Liver (tissue), 9 donors: ENCODE data around the gene MBP. TPM values are rescaled to one million over a fixed set of nuclear protein-coding genes. Genes with fewer than 3 reads are reported as not detected.

Source experiments
- DNase-seq: peaks from one replicate; pipeline ENCODE4 v3.0.0-alpha.2; 2017; ENCODE audit warnings: low spot score
- H3K27ac ChIP-seq, 2 donors: one replicate each; pipeline ENCODE4 v1.7.0; 2013; ENCODE audit warnings: inconsistent platforms in 2 of 2, low read length in 2 of 2, control low read depth in 1 of 2, low read depth in 1 of 2, mild to moderate bottlenecking in 1 of 2
- H3K27me3 ChIP-seq, 4 donors: one replicate each; pipeline versions ENCODE4 v1.6.1 to v1.7.0; 2013; ENCODE audit warnings: low read length in 3 of 4, inconsistent platforms in 1 of 4, mild to moderate bottlenecking in 1 of 4, moderate library complexity in 1 of 4; ENCODE audit not compliant: control insufficient read depth in 4 of 4, insufficient read depth in 4 of 4
- H3K36me3 ChIP-seq, 4 donors: one replicate each; pipeline versions ENCODE4 v1.6.1 to v1.7.0; 2013; ENCODE audit warnings: low read length in 3 of 4, mild to moderate bottlenecking in 3 of 4, low read depth in 1 of 4, moderate library complexity in 1 of 4; ENCODE audit not compliant: control insufficient read depth in 4 of 4, insufficient read depth in 3 of 4
- H3K4me1 ChIP-seq, 4 donors: one replicate each; pipeline versions ENCODE4 v1.6.1 to v1.7.0; 2013; ENCODE audit warnings: low read length in 3 of 4, mild to moderate bottlenecking in 3 of 4, moderate library complexity in 1 of 4; ENCODE audit not compliant: control insufficient read depth in 4 of 4, insufficient read depth in 4 of 4
- H3K4me3 ChIP-seq, 3 donors: one replicate each; pipeline versions ENCODE4 v1.6.1 to v1.7.0; 2013; ENCODE audit warnings: low read length in 3 of 3, control low read depth in 1 of 3, low read depth in 1 of 3, mild to moderate bottlenecking in 1 of 3
- H3K9ac ChIP-seq, 2 donors: one replicate each; pipeline ENCODE4 v1.7.0; 2013; ENCODE audit warnings: low read length in 2 of 2, mild to moderate bottlenecking in 2 of 2, moderate library complexity in 2 of 2, control low read depth in 1 of 2, low read depth in 1 of 2
- H3K9me3 ChIP-seq, 4 donors: one replicate each; pipeline versions ENCODE4 v1.6.1 to v1.7.0; 2013; ENCODE audit warnings: low read length in 3 of 4; ENCODE audit not compliant: control insufficient read depth in 4 of 4
- ATF3 ChIP-seq: IDR thresholded peaks from 2 replicates; pipeline ENCODE4 v1.6.1; 2016; ENCODE audit warnings: antibody characterized with exemption
- EGR1 ChIP-seq, 2 donors: IDR thresholded peaks; 2 replicates each; pipeline ENCODE4 v1.6.1; 2016 to 2018; ENCODE audit warnings: antibody characterized with exemption in 2 of 2, low read depth in 2 of 2
- FOXA2 ChIP-seq: IDR thresholded peaks from 2 replicates; pipeline ENCODE4 v1.6.1; 2016; ENCODE audit warnings: antibody characterized with exemption
- GABPA ChIP-seq, 2 donors: IDR thresholded peaks in 1 of 2; conservative IDR thresholded peaks in 1 of 2; 2 replicates each; pipeline ENCODE4 v1.6.1; 2016; ENCODE audit warnings: antibody characterized with exemption in 2 of 2, mild to moderate bottlenecking in 1 of 2, moderate library complexity in 1 of 2
- HNF4A ChIP-seq, 2 donors: conservative IDR thresholded peaks; 2 replicates each; pipeline ENCODE4 v1.6.1; 2016; ENCODE audit warnings: antibody characterized with exemption in 2 of 2, mild to moderate bottlenecking in 2 of 2
- JUND ChIP-seq, 2 donors: IDR thresholded peaks; 2 replicates each; pipeline ENCODE4 v1.6.1; 2016; ENCODE audit warnings: antibody characterized with exemption in 2 of 2
- RAD21 ChIP-seq, 2 donors: IDR thresholded peaks; 2 replicates each; pipeline ENCODE4 v1.6.1; 2016; ENCODE audit warnings: antibody characterized with exemption in 2 of 2, mild to moderate bottlenecking in 2 of 2
- TAF1 ChIP-seq: conservative IDR thresholded peaks from 2 replicates; pipeline ENCODE4 v1.6.1; 2016; ENCODE audit warnings: antibody characterized with exemption, mild to moderate bottlenecking
- YY1 ChIP-seq: IDR thresholded peaks from 2 replicates; pipeline ENCODE4 v1.6.1; 2016; ENCODE audit warnings: antibody characterized with exemption, mild to moderate bottlenecking
- WGBS: extraction: QIAGEN DNeasy Blood & Tissue Kit; methylation state at CpG from one replicate; pipeline ENCODE4 v1.1.7; 2013; 5-methylcytosine and 5-hydroxymethylcytosine counted together
- polyA plus RNA-seq, 2 donors: library from polyadenylated mRNA; stranded (reverse) in 1 of 2; unstranded in 1 of 2; fragments of 200-250 nt in 1 of 2; fragments of >200 nt in 1 of 2; fragmentation: Nextera tagmentation in 1 of 2; extraction: Ambion mirVana in 1 of 2; gene quantifications; one replicate each; pipeline versions ENCODE4 v1.2.1 to v1.2.3, GENCODE V29; 2013 to 2015
- total RNA-seq, 2 donors: library from RNA; depleted of rRNA; stranded (reverse); fragments of >200 nt; gene quantifications; one replicate each; pipeline ENCODE4 v1.2.3, GENCODE V29; 2014
- TF ChIP-seq, protein P1 (sequence below): fragments of 150-350 bp; IDR thresholded peaks from 2 replicates; pipeline ENCODE4 v1.5.1; 2017; ENCODE audit warnings: improper control_type of control experiment, low read depth, low read length; ENCODE audit not compliant: missing input control
- TF ChIP-seq, protein P2 (sequence below): IDR thresholded peaks from 2 replicates; pipeline ENCODE4 v1.6.1; 2016; ENCODE audit warnings: antibody characterized with exemption, mild to moderate bottlenecking
- donor health status: healthy.
- donor health status: healthy.
- donor health status: healthy.
- donor health status: healthy.
- donor health status: healthy.

The MBP gene
- total and polyA plus RNA-seq, 4 donors: 9.7 to 23.3 (median 17.7) TPM

DNA sequence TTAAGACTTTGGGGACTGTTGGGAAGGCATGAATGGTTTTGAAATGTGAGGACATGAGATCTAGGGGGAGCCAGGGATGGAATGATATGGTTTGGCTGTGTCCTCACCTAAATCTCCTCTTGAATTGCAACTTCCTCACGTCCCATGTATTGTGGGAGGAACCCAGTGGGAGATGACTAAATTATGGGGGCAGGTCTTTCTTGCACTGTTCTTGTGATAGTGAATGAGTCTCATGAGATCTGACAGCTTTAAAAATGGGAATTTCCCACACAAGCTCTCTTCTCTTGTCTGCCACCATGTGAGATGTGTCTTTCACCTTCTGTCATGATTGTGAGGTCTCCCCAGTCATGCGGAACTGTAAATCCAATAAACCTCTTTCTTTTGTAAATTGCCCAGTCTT lies 11.5 kb upstream of the MBP start:
- Histone ChIP-seq H3K9ac (no peak overlapping the region), H3K9me3 (peaks cover 0 to 2% (median 0%) of the 10 kb centered on the region in 4 donors), H3K27me3 (no peaks in the 10 kb centered on the region), H3K27ac (no peak overlapping the region), H3K4me1 (peaks cover 4 to 21% (median 12%) of the 10 kb centered on the region in 4 donors), H3K36me3 (no peaks in the 10 kb centered on the region), H3K4me3 (no peak overlapping the region)
- no peak for TF ChIP-seq YY1
- TF ChIP-seq EGR1 (IDR thresholded peaks at IDR 0.05; ENCODE audit: low read depth in 2 of 2): no peak
- TF ChIP-seq GABPA (IDR thresholded peaks at IDR 0.05 in 1 of 2, conservative IDR thresholded peaks at IDR 0.05 in 1 of 2): no peak
- TF ChIP-seq ATF3: no peak
- 93% methylated on average over 2 of the region's 2 CpGs for WGBS
- DNase-seq: no peak

DNA sequence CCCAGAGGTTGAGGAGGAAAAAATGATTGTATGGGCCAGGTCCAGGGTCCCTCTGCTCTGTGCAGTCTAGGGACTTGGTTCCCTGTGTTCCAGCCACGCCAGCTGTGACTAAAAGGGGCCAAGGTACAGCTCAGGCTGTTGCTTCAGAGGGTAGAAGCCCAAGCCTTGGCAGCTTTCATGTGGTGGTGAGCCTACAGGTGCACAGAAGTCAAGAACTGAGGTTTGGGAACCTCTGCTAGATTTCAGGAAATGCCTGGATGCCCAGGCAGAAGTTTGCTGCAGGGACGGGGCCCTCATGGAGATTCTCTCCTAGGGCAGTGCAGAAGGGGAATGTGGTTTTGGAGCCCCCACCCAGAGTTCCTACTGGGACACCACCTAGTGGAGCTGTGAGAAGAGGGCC lies 10.6 kb upstream of the MBP start:
- H3K4me1 ChIP-seq: peaks cover 5 to 28% (median 18%) of the 10 kb centered on the region in 4 donors
- TF ChIP-seq, protein P1, sequence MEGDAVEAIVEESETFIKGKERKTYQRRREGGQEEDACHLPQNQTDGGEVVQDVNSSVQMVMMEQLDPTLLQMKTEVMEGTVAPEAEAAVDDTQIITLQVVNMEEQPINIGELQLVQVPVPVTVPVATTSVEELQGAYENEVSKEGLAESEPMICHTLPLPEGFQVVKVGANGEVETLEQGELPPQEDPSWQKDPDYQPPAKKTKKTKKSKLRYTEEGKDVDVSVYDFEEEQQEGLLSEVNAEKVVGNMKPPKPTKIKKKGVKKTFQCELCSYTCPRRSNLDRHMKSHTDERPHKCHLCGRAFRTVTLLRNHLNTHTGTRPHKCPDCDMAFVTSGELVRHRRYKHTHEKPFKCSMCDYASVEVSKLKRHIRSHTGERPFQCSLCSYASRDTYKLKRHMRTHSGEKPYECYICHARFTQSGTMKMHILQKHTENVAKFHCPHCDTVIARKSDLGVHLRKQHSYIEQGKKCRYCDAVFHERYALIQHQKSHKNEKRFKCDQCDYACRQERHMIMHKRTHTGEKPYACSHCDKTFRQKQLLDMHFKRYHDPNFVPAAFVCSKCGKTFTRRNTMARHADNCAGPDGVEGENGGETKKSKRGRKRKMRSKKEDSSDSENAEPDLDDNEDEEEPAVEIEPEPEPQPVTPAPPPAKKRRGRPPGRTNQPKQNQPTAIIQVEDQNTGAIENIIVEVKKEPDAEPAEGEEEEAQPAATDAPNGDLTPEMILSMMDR: no peak
- TF ChIP-seq HNF4A (conservative IDR thresholded peaks at IDR 0.05) (peak in 1 of 2 donors; percentile 50), RAD21 (IDR thresholded peaks at IDR 0.05) (no peak)
- H3K4me3 ChIP-seq: no peak overlapping the region
- no peak overlapping the region for H3K27ac ChIP-seq
- H3K36me3 ChIP-seq: no peaks in the 10 kb centered on the region
- WGBS: 77% methylated on average over 2 of the region's 2 CpGs
- no peaks in the 10 kb centered on the region for H3K27me3 ChIP-seq
- peaks cover 0 to 2% (median 0%) of the 10 kb centered on the region in 4 donors for H3K9me3 ChIP-seq
- no peak overlapping the region for H3K9ac ChIP-seq
- DNase-seq: no peak

DNA sequence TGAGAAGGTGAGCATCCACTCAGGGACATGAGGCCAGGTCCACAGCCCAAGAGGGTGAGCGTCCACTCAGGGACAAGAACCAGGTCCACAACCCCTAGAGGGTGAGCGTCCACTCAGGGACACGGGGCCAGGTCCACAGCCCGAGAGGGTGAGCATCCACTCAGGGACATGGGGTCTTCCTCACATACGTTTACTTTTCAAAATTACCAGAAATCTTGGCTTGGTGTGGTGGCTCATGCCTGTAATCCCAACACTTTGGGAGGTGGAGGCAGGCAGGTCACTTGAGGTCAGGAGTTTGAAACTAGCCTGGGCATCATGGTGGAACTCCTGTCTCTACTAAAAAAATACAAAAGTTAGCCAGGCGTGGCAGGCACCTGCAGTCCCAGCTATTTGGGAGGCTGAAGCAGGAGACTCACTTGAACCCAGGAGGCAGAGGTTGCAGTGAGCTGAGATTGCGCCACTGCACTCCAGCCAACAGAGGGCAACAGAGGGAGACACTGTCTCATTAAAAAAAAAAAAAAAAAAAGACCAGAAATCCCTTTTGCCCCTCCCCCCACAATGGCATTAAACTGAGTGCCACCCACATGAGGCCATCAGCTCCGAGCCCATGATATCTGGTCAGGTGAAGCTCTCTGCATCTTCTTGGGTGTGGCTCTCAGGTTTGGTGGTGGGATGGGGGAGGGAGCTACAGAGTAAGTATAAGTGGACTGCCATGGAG lies 9.0 kb upstream of the MBP start:
- peaks cover 9 to 36% (median 24%) of the 10 kb centered on the region in 4 donors for H3K4me1 ChIP-seq

DNA sequence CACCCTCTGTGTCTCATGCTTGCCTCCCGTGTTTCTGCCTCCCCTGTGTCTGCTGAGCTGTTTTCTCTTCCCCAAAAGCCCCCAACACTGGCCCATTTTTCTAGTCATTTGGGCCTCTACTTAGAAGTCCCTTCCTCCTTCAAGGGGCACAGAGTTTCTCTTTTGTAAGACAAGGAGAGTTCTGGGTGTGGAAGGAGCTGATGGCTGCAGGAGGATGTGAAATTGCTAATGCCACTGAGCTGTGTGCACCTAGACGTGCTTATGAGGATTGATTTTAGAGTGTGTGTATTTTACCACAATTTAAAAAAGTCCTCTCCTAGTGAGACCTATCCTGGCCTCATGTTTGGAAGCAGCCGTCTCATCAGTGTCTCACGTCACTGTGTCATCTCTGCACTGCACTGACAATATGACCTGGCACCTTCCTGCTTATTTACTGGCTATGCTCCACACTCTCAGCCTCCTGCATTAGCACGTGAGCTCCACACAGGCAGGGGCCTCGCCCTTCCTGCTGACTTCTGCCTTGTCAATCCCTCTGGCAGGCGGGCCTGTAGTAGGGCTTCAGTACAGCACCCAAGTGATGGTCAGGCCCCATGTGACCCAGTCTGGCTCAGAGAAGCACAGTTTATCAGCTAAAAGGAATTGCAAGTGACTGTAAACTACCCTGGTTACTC lies 8.0 kb upstream of the MBP start:
- Histone ChIP-seq H3K9ac (no peak overlapping the region), H3K4me1 (peaks cover 9 to 36% (median 24%) of the 10 kb centered on the region in 4 donors), H3K36me3 (no peaks in the 10 kb centered on the region), H3K9me3 (peaks cover 0 to 2% (median 0%) of the 10 kb centered on the region in 4 donors), H3K27me3 (no peaks in the 10 kb centered on the region), H3K27ac (no peak overlapping the region), H3K4me3 (no peak overlapping the region)
- DNase-seq: peak; percentile 30
- WGBS: 43% methylated on average over 7 of the region's 7 CpGs
- no peak for TF ChIP-seq RAD21 (IDR thresholded peaks at IDR 0.05)
- TF ChIP-seq HNF4A (conservative IDR thresholded peaks at IDR 0.05): peak in 1 of 2 donors; percentile 49
- peak; percentile 49 for TF ChIP-seq FOXA2
- TF ChIP-seq, protein P1: no peak
- TF ChIP-seq TAF1: no peak
- TF ChIP-seq, protein P2, sequence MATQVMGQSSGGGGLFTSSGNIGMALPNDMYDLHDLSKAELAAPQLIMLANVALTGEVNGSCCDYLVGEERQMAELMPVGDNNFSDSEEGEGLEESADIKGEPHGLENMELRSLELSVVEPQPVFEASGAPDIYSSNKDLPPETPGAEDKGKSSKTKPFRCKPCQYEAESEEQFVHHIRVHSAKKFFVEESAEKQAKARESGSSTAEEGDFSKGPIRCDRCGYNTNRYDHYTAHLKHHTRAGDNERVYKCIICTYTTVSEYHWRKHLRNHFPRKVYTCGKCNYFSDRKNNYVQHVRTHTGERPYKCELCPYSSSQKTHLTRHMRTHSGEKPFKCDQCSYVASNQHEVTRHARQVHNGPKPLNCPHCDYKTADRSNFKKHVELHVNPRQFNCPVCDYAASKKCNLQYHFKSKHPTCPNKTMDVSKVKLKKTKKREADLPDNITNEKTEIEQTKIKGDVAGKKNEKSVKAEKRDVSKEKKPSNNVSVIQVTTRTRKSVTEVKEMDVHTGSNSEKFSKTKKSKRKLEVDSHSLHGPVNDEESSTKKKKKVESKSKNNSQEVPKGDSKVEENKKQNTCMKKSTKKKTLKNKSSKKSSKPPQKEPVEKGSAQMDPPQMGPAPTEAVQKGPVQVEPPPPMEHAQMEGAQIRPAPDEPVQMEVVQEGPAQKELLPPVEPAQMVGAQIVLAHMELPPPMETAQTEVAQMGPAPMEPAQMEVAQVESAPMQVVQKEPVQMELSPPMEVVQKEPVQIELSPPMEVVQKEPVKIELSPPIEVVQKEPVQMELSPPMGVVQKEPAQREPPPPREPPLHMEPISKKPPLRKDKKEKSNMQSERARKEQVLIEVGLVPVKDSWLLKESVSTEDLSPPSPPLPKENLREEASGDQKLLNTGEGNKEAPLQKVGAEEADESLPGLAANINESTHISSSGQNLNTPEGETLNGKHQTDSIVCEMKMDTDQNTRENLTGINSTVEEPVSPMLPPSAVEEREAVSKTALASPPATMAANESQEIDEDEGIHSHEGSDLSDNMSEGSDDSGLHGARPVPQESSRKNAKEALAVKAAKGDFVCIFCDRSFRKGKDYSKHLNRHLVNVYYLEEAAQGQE: peak; percentile 32
- peak in 1 of 2 donors; percentile 12 for TF ChIP-seq JUND (IDR thresholded peaks at IDR 0.05)

More for the DNA sequence above, 9.0 kb upstream of the MBP start:
- H3K9me3 ChIP-seq: peaks cover 0 to 2% (median 0%) of the 10 kb centered on the region in 4 donors
- no peaks in the 10 kb centered on the region for H3K36me3 ChIP-seq
- no peak for DNase-seq
- no peak overlapping the region for H3K4me3 ChIP-seq
- H3K27ac ChIP-seq: no peak overlapping the region
- H3K9ac ChIP-seq: no peak overlapping the region
- WGBS: 89% methylated on average over 8 of the region's 8 CpGs
- TF ChIP-seq TAF1: no peak
- H3K27me3 ChIP-seq: no peaks in the 10 kb centered on the region
